Daoy (cell line): ENCODE data around the gene GATM. TPM values are rescaled to one million over a fixed set of nuclear protein-coding genes. Genes with fewer than 3 reads are reported as not detected.

Experiments used
- total RNA-seq: library from RNA; depleted of rRNA; stranded (reverse); fragments of >200 nt; shearing (Covaris generic); gene quantifications from 2 replicates; pipeline ENCODE4 v1.2.3, GENCODE V29; 2014; rRNA removed

GATM gene
- total RNA-seq, 1 experiment from 2014 or later = 10.6 TPM

Other genes with a start within 250 kb of the GATM start
- gene DUOXA1, start 248.7 kb downstream of the GATM start, total RNA-seq = not detected in 2 replicates
- gene DUOX1, start 248.6 kb downstream of the GATM start, total RNA-seq = 0.03 and 0.17 TPM in 2 replicates
- gene SHF, start 190.6 kb downstream of the GATM start, total RNA-seq = 0.36 and 1.7 TPM in 2 replicates
- gene SLC28A2, start 126.3 kb downstream of the GATM start, total RNA-seq = not detected in 2 replicates
- 1.8 and 2.1 TPM in 2 replicates for gene SLC30A4, start 144.2 kb upstream of the GATM start, total RNA-seq
- 67.6 and 73.1 TPM in 2 replicates for gene BLOC1S6, start 208.8 kb upstream of the GATM start, total RNA-seq